Effector memory CD4-positive, alpha-beta T cell (primary cell): ENCODE results near the gene CELF5.
"Not testable (repeated sequence)": the region's sequence is repeated elsewhere in the genome, so short reads cannot be mapped to it uniquely, and the experiment has no call there.

Experiments
- DNase-seq, 3 donors: peaks; one replicate each; pipeline ENCODE4 v3.0.0-alpha.2; 2020
- H3K27ac ChIP-seq: 2 replicates; pipeline ENCODE4 v1.7.0; 2013; ENCODE audit warnings: mild to moderate bottlenecking, low read length, moderate library complexity; ENCODE audit not compliant: insufficient read depth, poor library complexity, severe bottlenecking
- H3K27me3 ChIP-seq: replicated peaks from 2 replicates; pipeline ENCODE4 v1.7.0; 2013; ENCODE audit warnings: mild to moderate bottlenecking, low read length; ENCODE audit not compliant: insufficient read depth, control insufficient read depth, poor library complexity, severe bottlenecking
- H3K36me3 ChIP-seq: 2 replicates; pipeline ENCODE4 v1.7.0; 2013; ENCODE audit warnings: mild to moderate bottlenecking, low read length, moderate library complexity; ENCODE audit not compliant: control insufficient read depth, insufficient read depth
- H3K4me1 ChIP-seq: 2 replicates; pipeline ENCODE4 v1.7.0; 2013; ENCODE audit warnings: low read length, mild to moderate bottlenecking; ENCODE audit not compliant: control insufficient read depth, insufficient read depth, poor library complexity, severe bottlenecking
- H3K4me3 ChIP-seq: 2 replicates; pipeline ENCODE4 v1.7.0; 2013; ENCODE audit warnings: low read length, low read depth, mild to moderate bottlenecking; ENCODE audit not compliant: insufficient read depth, poor library complexity, severe bottlenecking
- H3K9me3 ChIP-seq: 2 replicates; pipeline ENCODE4 v1.7.0; 2013; ENCODE audit warnings: mild to moderate bottlenecking, low read length, moderate library complexity; ENCODE audit not compliant: control insufficient read depth

The CELF5 gene

GRCh38 chr19:3298853-3299449, 74.5 kb downstream of the CELF5 start:
- Histone ChIP-seq H3K27ac (no peak overlapping the region), H3K36me3 (no peaks in the 10 kb centered on the region), H3K4me3 (no peak overlapping the region), H3K9me3 (no peaks in the 10 kb centered on the region), H3K27me3 (no peaks in the 10 kb centered on the region), H3K4me1 (no peaks in the 10 kb centered on the region)
- no peak for DNase-seq

GRCh38 chr19:3300566-3300965, 76.1 kb downstream of the CELF5 start:
- H3K4me3 ChIP-seq, H3K4me1 ChIP-seq, H3K9me3 ChIP-seq, H3K27ac ChIP-seq, H3K27me3 ChIP-seq, DNase-seq, H3K36me3 ChIP-seq: not testable (repeated sequence)

DNA sequence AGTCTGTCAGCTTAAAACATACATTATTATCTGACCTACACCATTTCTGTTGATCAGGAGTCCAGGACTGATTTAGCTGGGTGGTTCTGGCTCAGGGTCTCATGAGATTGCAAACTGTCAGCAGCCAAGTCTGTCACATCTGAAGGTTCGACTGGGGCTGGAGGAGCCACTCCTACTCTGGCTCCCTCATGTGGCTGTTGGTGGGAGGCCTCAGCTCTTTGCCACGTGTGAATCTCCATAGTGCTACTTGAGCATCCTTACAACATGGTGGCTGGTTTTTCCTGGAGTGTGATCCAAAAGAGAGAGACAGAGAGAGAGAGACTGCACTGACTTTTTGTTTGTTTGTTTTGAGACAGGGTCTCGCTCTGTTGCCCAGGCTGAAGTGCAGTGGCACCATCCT, 78.3 kb downstream of the CELF5 start:
- Histone ChIP-seq H3K4me1 (no peaks in the 10 kb centered on the region), H3K36me3 (no peaks in the 10 kb centered on the region), H3K4me3 (no peak overlapping the region), H3K27ac (no peak overlapping the region), H3K27me3 (no peaks in the 10 kb centered on the region), H3K9me3 (no peaks in the 10 kb centered on the region)
- no peak for DNase-seq

DNA sequence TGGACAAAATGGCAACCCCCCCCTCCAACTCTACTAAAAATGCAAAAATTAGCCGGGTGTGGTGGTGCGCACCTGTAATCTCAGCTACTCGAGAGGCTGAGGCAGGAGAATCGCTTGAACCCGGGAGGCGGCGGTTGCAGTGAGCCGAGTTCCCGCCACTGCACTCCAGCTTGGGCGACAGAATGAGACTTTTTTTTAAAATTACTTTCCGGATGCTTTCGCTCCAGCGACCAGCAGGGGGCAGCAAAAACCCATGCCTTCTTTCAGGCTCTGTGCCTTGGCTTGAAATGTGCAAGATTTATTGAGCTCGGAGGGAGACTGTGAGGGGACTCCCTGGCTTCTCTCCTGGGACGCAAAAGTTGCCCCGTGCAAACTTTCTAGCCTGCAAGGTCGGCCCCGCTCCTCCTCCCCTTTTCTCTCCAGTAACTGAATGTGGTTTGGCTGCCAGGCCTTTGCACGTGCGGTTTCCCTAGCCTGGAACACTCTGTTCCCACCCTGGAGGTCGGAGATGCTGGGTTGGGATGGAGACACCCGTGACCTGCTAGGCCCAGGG, 80.5 kb downstream of the CELF5 start:
- no peak overlapping the region for H3K27ac ChIP-seq

DNA sequence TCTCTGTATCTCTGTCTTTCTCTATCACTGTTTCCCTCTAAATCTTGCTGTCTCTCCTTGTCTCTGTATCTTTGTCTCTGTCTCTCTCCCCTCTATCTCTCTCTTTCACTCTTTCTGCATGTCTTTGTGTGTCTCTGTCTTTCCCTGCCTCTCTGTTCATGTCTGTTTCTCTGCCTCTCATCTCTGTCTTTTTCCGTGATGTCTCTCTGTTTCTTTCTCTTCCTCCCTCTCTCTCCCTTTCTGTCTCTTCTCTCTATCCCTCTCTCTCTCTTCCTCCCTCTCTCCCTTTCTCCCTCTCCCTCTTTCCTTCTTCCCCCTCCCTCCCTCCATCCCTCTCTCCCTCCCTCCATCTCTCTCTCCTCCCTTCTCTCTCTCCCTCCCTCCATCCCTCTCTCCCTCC, 85.3 kb downstream of the CELF5 start:
- H3K4me3 ChIP-seq, result no peak overlapping the region
- no peak overlapping the region for H3K27ac ChIP-seq
- no peaks in the 10 kb centered on the region for H3K36me3 ChIP-seq
- H3K4me1 ChIP-seq, result no peaks in the 10 kb centered on the region
- DNase-seq, result no peak
- no peaks in the 10 kb centered on the region for H3K27me3 ChIP-seq
- H3K9me3 ChIP-seq, result no peaks in the 10 kb centered on the region

More for the DNA sequence above, 80.5 kb downstream of the CELF5 start:
- DNase-seq, result peak; percentile 43 to 64 (median 51)
- Histone ChIP-seq H3K36me3 (no peaks in the 10 kb centered on the region), H3K9me3 (no peaks in the 10 kb centered on the region), H3K4me3 (no peak overlapping the region), H3K4me1 (no peaks in the 10 kb centered on the region), H3K27me3 (no peaks in the 10 kb centered on the region)

DNA sequence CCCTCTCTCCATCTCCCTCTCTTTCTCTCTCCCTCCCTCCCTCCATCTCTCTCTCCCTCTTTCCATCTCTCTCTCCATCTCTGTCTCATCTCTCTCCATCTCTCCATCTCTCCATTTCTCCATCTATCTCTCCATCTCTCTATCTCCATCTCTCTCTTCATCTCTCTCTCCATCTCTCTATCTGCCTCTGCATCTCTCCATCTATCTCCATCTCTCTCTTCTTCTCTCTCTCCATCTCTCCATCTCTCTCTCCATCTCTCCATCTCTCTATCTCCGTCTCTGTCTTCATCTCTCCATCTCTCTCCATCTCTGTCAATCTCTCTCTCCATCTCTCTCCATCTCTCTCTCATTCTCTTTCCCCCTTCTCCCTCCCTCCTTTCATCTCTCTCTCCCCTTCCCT, 85.8 kb downstream of the CELF5 start:
- Histone ChIP-seq H3K9me3 (no peaks in the 10 kb centered on the region), H3K27ac (no peak overlapping the region), H3K27me3 (no peaks in the 10 kb centered on the region), H3K4me3 (no peak overlapping the region), H3K4me1 (no peaks in the 10 kb centered on the region), H3K36me3 (no peaks in the 10 kb centered on the region)
- no peak for DNase-seq

DNA sequence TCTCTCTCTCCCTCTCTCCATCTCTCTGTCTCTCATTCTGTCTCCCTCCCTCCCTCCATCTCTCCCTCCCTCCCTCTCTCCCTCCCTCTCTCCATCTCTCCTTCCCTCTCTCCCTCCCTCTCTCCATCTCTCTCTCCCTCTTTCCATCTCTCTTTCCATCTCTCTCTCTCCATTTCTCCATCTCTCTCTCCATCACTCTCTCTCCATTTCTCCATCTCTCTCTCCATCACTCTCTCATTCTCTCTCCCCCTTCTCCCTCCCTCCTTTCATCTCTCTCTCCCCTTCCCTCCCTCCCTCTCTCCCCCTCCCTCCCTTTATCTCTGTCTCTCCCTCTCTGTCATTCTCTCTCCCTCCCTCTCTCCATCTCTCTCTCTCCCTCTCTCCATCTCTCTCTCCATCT, 86.2 kb downstream of the CELF5 start:
- H3K9me3 ChIP-seq, result no peaks in the 10 kb centered on the region
- DNase-seq, result no peak
- no peak overlapping the region for H3K27ac ChIP-seq
- no peaks in the 10 kb centered on the region for H3K27me3 ChIP-seq
- H3K4me1 ChIP-seq, result no peaks in the 10 kb centered on the region
- no peaks in the 10 kb centered on the region for H3K36me3 ChIP-seq
- H3K4me3 ChIP-seq, result no peak overlapping the region

DNA sequence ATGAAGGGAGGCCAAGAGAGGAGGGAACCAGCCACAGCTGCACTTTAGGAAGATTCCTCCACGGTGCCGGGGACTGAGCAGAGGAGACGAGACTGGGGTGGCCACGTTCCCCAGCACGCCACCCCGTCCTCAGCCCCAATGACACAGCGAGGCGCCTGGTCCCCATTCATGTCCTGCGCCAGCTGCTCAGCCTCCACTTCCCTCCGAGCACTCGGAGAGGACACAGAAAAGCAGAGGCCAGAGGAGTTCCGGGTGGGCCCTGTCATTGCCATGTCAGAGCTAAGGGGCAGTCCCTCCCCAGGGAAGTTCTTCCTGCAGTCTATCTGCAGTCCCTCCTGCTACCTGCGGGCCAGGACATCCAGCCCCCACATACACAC, 88.7 kb downstream of the CELF5 start:
- Histone ChIP-seq H3K9me3 (no peaks in the 10 kb centered on the region), H3K27me3 (no peaks in the 10 kb centered on the region), H3K36me3 (no peaks in the 10 kb centered on the region), H3K4me3 (no peak overlapping the region), H3K27ac (no peak overlapping the region), H3K4me1 (no peaks in the 10 kb centered on the region)
- no peak for DNase-seq

- H3K4me1 ChIP-seq, result no peaks in the 10 kb centered on the region
- H3K9me3 ChIP-seq, result no peaks in the 10 kb centered on the region
- no peak for DNase-seq
- no peaks in the 10 kb centered on the region for H3K36me3 ChIP-seq
- H3K27ac ChIP-seq, result no peak overlapping the region
- no peaks in the 10 kb centered on the region for H3K27me3 ChIP-seq
- H3K4me3 ChIP-seq, result no peak overlapping the region
Measured at GRCh38 chr19:3314962-3315675, 90.7 kb downstream of the CELF5 start.

DNA sequence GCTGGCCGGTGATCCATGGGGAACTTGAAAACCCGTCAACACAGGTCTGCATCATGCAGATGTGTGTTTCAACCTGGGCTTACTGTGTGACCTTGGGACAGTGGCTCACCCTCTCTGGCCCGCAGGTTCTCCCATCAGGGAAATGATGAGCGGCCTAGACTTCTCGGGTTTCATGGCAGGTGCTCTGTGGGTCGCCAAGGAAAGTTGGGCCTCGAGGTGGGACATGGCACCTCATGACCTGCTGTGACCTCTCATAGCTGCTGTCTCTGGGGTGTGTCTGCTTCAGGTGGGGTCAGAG, 91.2 kb downstream of the CELF5 start:
- no peaks in the 10 kb centered on the region for H3K36me3 ChIP-seq
- no peaks in the 10 kb centered on the region for H3K9me3 ChIP-seq
- no peak overlapping the region for H3K4me3 ChIP-seq
- H3K4me1 ChIP-seq, result no peaks in the 10 kb centered on the region
- H3K27ac ChIP-seq, result no peak overlapping the region
- DNase-seq, result no peak
- H3K27me3 ChIP-seq, result peaks cover 2% of the 10 kb centered on the region
